IMR-90 (cell line): ENCODE measurements around the gene R3HDM4. TPM values are rescaled to one million over a fixed set of nuclear protein-coding genes. Genes with fewer than 3 reads are reported as not detected.

Experiments
- ATAC-seq: fragments of 200-7000 bp; cut with Tn5 transposase; 2 replicates; pipeline ENCODE4 v1.9.1; 2020; ENCODE audit warnings: low read depth, mild to moderate bottlenecking, moderate library complexity
- BruUV-seq: library from RNA; stranded (reverse); fragments of 400-500 nt; replicated peaks from 2 replicates; lab custom pipeline; 2021; lab: Mats Ljungman, UMichigan
- CTCF ChIA-PET: fragments of 300-600 bp; formaldehyde crosslinking; extraction: SDS; loops from one replicate; lab custom pipeline; 2021; ENCODE audit warnings: antibody characterized with exemption; lab: Yijun Ruan, JAX
- POLR2A ChIA-PET: fragments of 300-600 bp; sonication (Branson Sonifier 250); formaldehyde crosslinking; loops from one replicate; lab custom pipeline; 2022; ENCODE audit warnings: antibody characterized with exemption; ENCODE audit not compliant: unreplicated experiment; lab: Charles Lee
- DNase-seq: peaks from one replicate; pipeline ENCODE4 v3.0.0; 2013
- H2AFZ ChIP-seq: replicated peaks from 2 replicates; pipeline ENCODE3; 2013; ENCODE audit warnings: low read length, mild to moderate bottlenecking; ENCODE audit not compliant: poor library complexity
- H2AK5ac ChIP-seq: 2 replicates; pipeline ENCODE4 v1.6.1; 2013; ENCODE audit warnings: low read depth, low read length, inconsistent platforms
- H2AK9ac ChIP-seq: replicated peaks from 2 replicates; pipeline ENCODE3; 2013; ENCODE audit warnings: mild to moderate bottlenecking, low read depth, low read length, moderate library complexity; ENCODE audit not compliant: poor library complexity
- H2BK120ac ChIP-seq: 2 replicates; pipeline ENCODE4 v1.6.1; 2013; ENCODE audit warnings: low read depth, low read length, inconsistent platforms
- H2BK15ac ChIP-seq: 3 replicates; pipeline ENCODE4 v1.6.1; 2013; ENCODE audit warnings: low read depth, low read length, inconsistent platforms
- H2BK20ac ChIP-seq: 2 replicates; pipeline ENCODE4 v1.6.1; 2013; ENCODE audit warnings: low read depth, mild to moderate bottlenecking, inconsistent platforms, low read length, moderate library complexity
- H2BK5ac ChIP-seq: 2 replicates; pipeline ENCODE4 v1.6.1; 2013; ENCODE audit warnings: mild to moderate bottlenecking, low read depth, low read length, inconsistent platforms; ENCODE audit not compliant: poor library complexity, severe bottlenecking
- H3K14ac ChIP-seq: replicated peaks from 2 replicates; pipeline ENCODE4 v1.6.1; 2013; ENCODE audit warnings: low read depth, low read length, inconsistent platforms
- H3K18ac ChIP-seq: 2 replicates; pipeline ENCODE4 v1.6.1; 2013; ENCODE audit warnings: low read depth, low read length, control low read depth
- H3K23ac ChIP-seq: 2 replicates; pipeline ENCODE4 v1.6.1; 2013; ENCODE audit warnings: low read depth, low read length, inconsistent platforms
- H3K27ac ChIP-seq: 2 replicates; pipeline ENCODE4 v1.5.1; 2013; ENCODE audit warnings: mild to moderate bottlenecking, control low read depth, low read length; ENCODE audit not compliant: insufficient read depth
- H3K27me3 ChIP-seq: 2 replicates; pipeline ENCODE4 v1.6.1; 2013; ENCODE audit warnings: low read length; ENCODE audit not compliant: control insufficient read depth, insufficient read depth
- H3K36me3 ChIP-seq: 2 replicates; pipeline ENCODE4 v1.6.1; 2013; ENCODE audit warnings: low read length, mixed read lengths; ENCODE audit not compliant: control insufficient read depth, insufficient read depth
- H3K4ac ChIP-seq: 2 replicates; pipeline ENCODE4 v1.6.1; 2013; ENCODE audit warnings: low read depth, low read length, inconsistent platforms
- H3K4me1 ChIP-seq: 2 replicates; pipeline ENCODE4 v1.6.1; 2013; ENCODE audit warnings: low read length, mixed read lengths; ENCODE audit not compliant: control insufficient read depth, insufficient read depth
- H3K4me2 ChIP-seq: 2 replicates; pipeline ENCODE4 v1.6.1; 2013; ENCODE audit warnings: low read depth, mild to moderate bottlenecking, control low read depth, low read length, moderate library complexity
- H3K4me3 ChIP-seq: 2 replicates; pipeline ENCODE4 v1.5.1; 2013; ENCODE audit warnings: low read depth, mild to moderate bottlenecking, control low read depth, low read length, moderate library complexity; ENCODE audit not compliant: insufficient read depth
- H3K56ac ChIP-seq: 2 replicates; pipeline ENCODE4 v1.6.1; 2013; ENCODE audit warnings: low read length, inconsistent platforms; ENCODE audit not compliant: insufficient read depth; ENCODE audit errors: extremely low read depth
- H3K79me1 ChIP-seq, 2 experiments: 2 replicates each; pipeline ENCODE4 v1.6.1; 2013; ENCODE audit warnings: low read length in 2 of 2, inconsistent platforms in 1 of 2, low read depth in 1 of 2
- H3K9ac ChIP-seq: 2 replicates; pipeline ENCODE4 v1.6.1; 2013; ENCODE audit warnings: low read depth, low read length, control low read depth
- H3K9me1 ChIP-seq: 2 replicates; pipeline ENCODE4 v1.6.1; 2013; ENCODE audit warnings: low read length, inconsistent platforms; ENCODE audit not compliant: insufficient read depth
- H3K9me3 ChIP-seq: 2 replicates; pipeline ENCODE4 v1.6.1; 2013; ENCODE audit warnings: low read length; ENCODE audit not compliant: control insufficient read depth, insufficient read depth
- H4K20me1 ChIP-seq: 2 replicates; pipeline ENCODE4 v1.6.1; 2013; ENCODE audit warnings: low read length, inconsistent platforms; ENCODE audit not compliant: insufficient read depth
- H4K5ac ChIP-seq: 2 replicates; pipeline ENCODE4 v1.6.1; 2013; ENCODE audit warnings: mild to moderate bottlenecking, low read depth, low read length, control low read depth
- H4K8ac ChIP-seq, 2 experiments: 2 replicates each; pipeline ENCODE4 v1.6.1; 2013; ENCODE audit warnings: low read depth in 2 of 2, low read length in 2 of 2, control low read depth in 1 of 2, inconsistent platforms in 1 of 2
- H4K91ac ChIP-seq: 2 replicates; pipeline ENCODE4 v1.6.1; 2013; ENCODE audit warnings: low read depth, low read length, inconsistent platforms; ENCODE audit not compliant: insufficient read depth
- CEBPB ChIP-seq: IDR thresholded peaks from 2 replicates; pipeline ENCODE4 v1.6.1; 2012; ENCODE audit warnings: low read depth, low read length, improper control_type of control experiment
- CHD1 ChIP-seq: IDR thresholded peaks from 2 replicates; pipeline ENCODE4 v1.6.1; 2012; ENCODE audit warnings: low read depth, low read length, improper control_type of control experiment
- MAFK ChIP-seq: IDR thresholded peaks from 2 replicates; pipeline ENCODE4 v1.6.1; 2012; ENCODE audit warnings: low read depth, low read length, improper control_type of control experiment
- MAZ ChIP-seq: IDR thresholded peaks from 2 replicates; pipeline ENCODE4 v1.6.1; 2012; ENCODE audit warnings: low read depth, mild to moderate bottlenecking, low read length, improper control_type of control experiment, moderate library complexity, borderline replicate concordance
- NFE2L2 ChIP-seq: fragments of 150-350 bp; IDR thresholded peaks from 2 replicates; pipeline ENCODE4 v1.6.1; 2016; ENCODE audit warnings: low read depth, mild to moderate bottlenecking, low read length
- RCOR1 ChIP-seq: IDR thresholded peaks from 2 replicates; pipeline ENCODE4 v1.6.1; 2012; ENCODE audit warnings: mild to moderate bottlenecking, low read length, improper control_type of control experiment; ENCODE audit not compliant: insufficient replicate concordance
- RFX5 ChIP-seq: IDR thresholded peaks from 2 replicates; pipeline ENCODE4 v1.8.0; 2012; ENCODE audit warnings: low read depth, mild to moderate bottlenecking, low read length, moderate library complexity
- SMC3 ChIP-seq: fragments of 150-350 bp; IDR thresholded peaks from 2 replicates; pipeline ENCODE4 v1.6.1; 2016; ENCODE audit warnings: low read depth, mild to moderate bottlenecking, antibody characterized with exemption, low read length, moderate library complexity
- WGBS, 2 experiments: methylation state at CpG; one replicate each; pipeline versions ENCODE4 v1.1.5 to v1.1.7; 2013; ENCODE audit warnings: missing lambda C conversion rate in 2 of 2; ENCODE audit not compliant: insufficient read length in 1 of 2; ENCODE audit errors: extremely low coverage in 2 of 2; 5-methylcytosine and 5-hydroxymethylcytosine counted together
- dilution Hi-C: fragments of 300-500 bp; cut with HindIII; formaldehyde crosslinking; loops from one replicate; pipeline ENCODE4 v1.14.3; 2018; ENCODE audit warnings: low sequenced_read_pairs; ENCODE audit not compliant: unreplicated experiment
- in situ Hi-C: fragments of 300-500 bp; cut with MboI; formaldehyde crosslinking; loops from 3 replicates; pipeline ENCODE4 v1.14.3; 2019; ENCODE audit warnings: low sequenced_read_pairs, inconsistent platforms, mixed read lengths
- intact Hi-C: fragments of 100-400 bp; cut with micrococcal nuclease; formaldehyde crosslinking; loops from 2 replicates; pipeline ENCODE4 v1.10.0; 2022
- polyA plus RNA-seq, 3 experiments: library from polyadenylated mRNA; depleted of rRNA; stranded (reverse); fragments of >200 nt; gene quantifications; 2 replicates each; pipeline ENCODE4 v1.2.3, GENCODE V29; 2012; ENCODE audit warnings: low replicate concordance in 1 of 3
- total RNA-seq: library from RNA; depleted of rRNA; stranded (reverse); fragments of >200 nt; gene quantifications from 2 replicates; pipeline ENCODE4 v1.2.3, GENCODE V29; 2012
- TF ChIP-seq, protein P1 (sequence below): fragments of 150-350 bp; IDR thresholded peaks from 2 replicates; pipeline ENCODE4 v1.6.1; 2017; ENCODE audit warnings: mild to moderate bottlenecking, antibody characterized with exemption, low read length, low read depth

R3HDM4 gene
- total and polyA plus RNA-seq, 2 of the 4 experiments (the other 2 are of a cell fraction): 9.0 to 51.5 TPM

GRCh38 chr19:954672-955494 lies 41.9 kb upstream of the R3HDM4 start:
- DNase-seq (no peak), ATAC-seq (no peak)
- Histone ChIP-seq H3K9me3 (no peaks in the 10 kb centered on the region), H3K9me1 (peaks cover 8% of the 10 kb centered on the region), H3K18ac (no peak overlapping the region), H3K27ac (no peak overlapping the region), H3K27me3 (no peaks in the 10 kb centered on the region), H3K9ac (no peak overlapping the region), H4K8ac (no peak overlapping the region), H4K5ac (no peak overlapping the region), H3K4ac (no peak overlapping the region), H4K20me1 (peaks cover 46% of the 10 kb centered on the region), H3K4me1 (peaks cover 39% of the 10 kb centered on the region), H3K23ac (no peak overlapping the region), H2AFZ (no peak overlapping the region), H2BK120ac (no peak overlapping the region), H3K79me1 (peaks cover 41 to 81% of the 10 kb centered on the region in 2 experiments), H3K4me3 (no peak overlapping the region), H2BK15ac (no peak overlapping the region), H2AK9ac (peak overlapping the region; percentile 72), H3K4me2 (no peak overlapping the region), H3K56ac (no peak overlapping the region), H3K36me3 (peaks cover 15% of the 10 kb centered on the region; the same call in 1 of the 2 replicates), H3K14ac (no peak overlapping the region), H2AK5ac (peak overlapping the region; percentile 37), H4K91ac (no peak overlapping the region), H2BK5ac (no peak overlapping the region), H2BK20ac (no peak overlapping the region)
- intact Hi-C loops: no loop called here
- dilution Hi-C loops: no loop called here
- in situ Hi-C loops: no loop called here
- 68% methylated on average over 4 of the region's 43 CpGs; no CpG with 5 or more reads in 1 of the 2 experiments for WGBS, 2 experiments
- BruUV-seq: no TSS peak
- TF ChIP-seq RFX5 (no peak), NFE2L2 (no peak), CEBPB (no peak), CHD1 (no peak), MAFK (no peak), RCOR1 (no peak), MAZ (no peak), SMC3 (no peak)
- TF ChIP-seq, protein P1, sequence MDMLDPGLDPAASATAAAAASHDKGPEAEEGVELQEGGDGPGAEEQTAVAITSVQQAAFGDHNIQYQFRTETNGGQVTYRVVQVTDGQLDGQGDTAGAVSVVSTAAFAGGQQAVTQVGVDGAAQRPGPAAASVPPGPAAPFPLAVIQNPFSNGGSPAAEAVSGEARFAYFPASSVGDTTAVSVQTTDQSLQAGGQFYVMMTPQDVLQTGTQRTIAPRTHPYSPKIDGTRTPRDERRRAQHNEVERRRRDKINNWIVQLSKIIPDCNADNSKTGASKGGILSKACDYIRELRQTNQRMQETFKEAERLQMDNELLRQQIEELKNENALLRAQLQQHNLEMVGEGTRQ: no peak
- ChIA-PET POLR2A (no interaction called here), CTCF (interaction anchor here (0.6 kb wide), 1 partner anchor 240 kb away, joined by 4 read pairs; no protein-coding TSS in a partner anchor)
